ENCODE measurements around the gene EEF1AKMT4.
"Not testable (repeated sequence)": the region's sequence is repeated elsewhere in the genome, so short reads cannot be mapped to it uniquely, and the experiment has no call there.

EEF1AKMT4 gene

GRCh38 chr3:184258926-184259325 lies 9.5 kb downstream of the EEF1AKMT4 start:
- no peak overlapping the region for H3K27ac ChIP-seq
- no peak for DNase-seq (ENCODE audit: low read depth, low spot score)

GRCh38 chr3:184259396-184259877 lies 10.0 kb downstream of the EEF1AKMT4 start:
- no peak for DNase-seq (ENCODE audit: low read depth, low spot score)
- no peak overlapping the region for H3K27ac ChIP-seq

- no peak overlapping the region for H3K27ac ChIP-seq
- DNase-seq (ENCODE audit: low read depth, low spot score) = no peak
Observed at GRCh38 chr3:184259878-184260723, 10.6 kb downstream of the EEF1AKMT4 start.

- H3K27ac ChIP-seq = no peak overlapping the region
- no peak for DNase-seq (ENCODE audit: low read depth, low spot score)
Observed at GRCh38 chr3:184260724-184261269, 11.3 kb downstream of the EEF1AKMT4 start.

GRCh38 chr3:184261270-184261853 lies 11.9 kb downstream of the EEF1AKMT4 start, which contains the start of gene CAMK2N2:
Gene CAMK2N2, minus strand, starts transcription at chr3:184261553. Its CDS starts 268 bp downstream, at chr3:184261285.
- H3K27ac ChIP-seq = no peak within 1 kb of the TSS

GRCh38 chr3:184261854-184262763 lies 12.6 kb downstream of the EEF1AKMT4 start:
- no peak for DNase-seq (ENCODE audit: low read depth, low spot score)

More at GRCh38 chr3:184261270-184261853, 11.9 kb downstream of the EEF1AKMT4 start, which contains the start of gene CAMK2N2:
- no peak for DNase-seq (ENCODE audit: low read depth, low spot score)

GRCh38 chr3:184262764-184263179 lies 13.3 kb downstream of the EEF1AKMT4 start:
- no peak overlapping the region for H3K27ac ChIP-seq
- no peak for DNase-seq (ENCODE audit: low read depth, low spot score)

More at GRCh38 chr3:184261854-184262763, 12.6 kb downstream of the EEF1AKMT4 start:
- H3K27ac ChIP-seq = no peak overlapping the region

- H3K27ac ChIP-seq; DNase-seq (ENCODE audit: low read depth, low spot score): not testable (repeated sequence)
Observed at GRCh38 chr3:184267249-184267648, 17.8 kb downstream of the EEF1AKMT4 start.

- DNase-seq (ENCODE audit: low read depth, low spot score) = no peak
- H3K27ac ChIP-seq = no peak overlapping the region
Observed at GRCh38 chr3:184272269-184272668, 22.8 kb downstream of the EEF1AKMT4 start.

- H3K27ac ChIP-seq = no peak overlapping the region
- no peak for DNase-seq (ENCODE audit: low read depth, low spot score)
Observed at GRCh38 chr3:184275381-184275701, 25.9 kb downstream of the EEF1AKMT4 start.

GRCh38 chr3:184275961-184276910 lies 26.8 kb downstream of the EEF1AKMT4 start, which contains the start of gene ECE2:
Gene ECE2, plus strand, starts transcription at chr3:184276022. Its CDS starts 132 bp downstream, at chr3:184276154.
- DNase-seq (ENCODE audit: low read depth, low spot score) = no peak
- no peak within 1 kb of the TSS for H3K27ac ChIP-seq

- H3K27ac ChIP-seq = no peak overlapping the region
- no peak for DNase-seq (ENCODE audit: low read depth, low spot score)
Observed at GRCh38 chr3:184277366-184277765, 27.9 kb downstream of the EEF1AKMT4 start.

GRCh38 chr3:184282941-184283340 lies 33.5 kb downstream of the EEF1AKMT4 start:
- no peak overlapping the region for H3K27ac ChIP-seq
- DNase-seq (ENCODE audit: low read depth, low spot score) = no peak

GRCh38 chr3:184283681-184284080 lies 34.2 kb downstream of the EEF1AKMT4 start:
- DNase-seq (ENCODE audit: low read depth, low spot score) = no peak
- H3K27ac ChIP-seq = no peak overlapping the region

GRCh38 chr3:184284696-184285095 lies 35.2 kb downstream of the EEF1AKMT4 start:
- no peak overlapping the region for H3K27ac ChIP-seq
- no peak for DNase-seq (ENCODE audit: low read depth, low spot score)

- no peak overlapping the region for H3K27ac ChIP-seq
- DNase-seq (ENCODE audit: low read depth, low spot score) = no peak
Observed at GRCh38 chr3:184289426-184289938, 40.0 kb downstream of the EEF1AKMT4 start.

- no peak overlapping the region for H3K27ac ChIP-seq
- no peak for DNase-seq (ENCODE audit: low read depth, low spot score)
Observed at GRCh38 chr3:184290331-184290730, 40.9 kb downstream of the EEF1AKMT4 start.

- no peak for DNase-seq (ENCODE audit: low read depth, low spot score)
- H3K27ac ChIP-seq = no peak overlapping the region
Observed at GRCh38 chr3:184291044-184291737, 41.7 kb downstream of the EEF1AKMT4 start.

Data from epithelial cell of prostate (primary cell).